Stimulated activated CD8-positive, alpha-beta memory T cell treated with anti-CD3 and anti-CD28 coated beads, Interleukin-15, amount 100 ng/mL, for 4 hours (primary cell): Measurements from ENCODE around the gene NKAIN1.
A peak's percentile ranks its signal among the peaks of the same experiment; 100 is the strongest.
"Not testable (repeated sequence)": the region's sequence is repeated elsewhere in the genome, so short reads cannot be mapped to it uniquely, and the experiment has no call there.

Source experiments
- DNase-seq, 2 donors: peaks; one replicate each; pipeline ENCODE4 v3.0.0-alpha.2; 2020; ENCODE audit warnings: low read depth in 2 of 2

NKAIN1 gene

DNA sequence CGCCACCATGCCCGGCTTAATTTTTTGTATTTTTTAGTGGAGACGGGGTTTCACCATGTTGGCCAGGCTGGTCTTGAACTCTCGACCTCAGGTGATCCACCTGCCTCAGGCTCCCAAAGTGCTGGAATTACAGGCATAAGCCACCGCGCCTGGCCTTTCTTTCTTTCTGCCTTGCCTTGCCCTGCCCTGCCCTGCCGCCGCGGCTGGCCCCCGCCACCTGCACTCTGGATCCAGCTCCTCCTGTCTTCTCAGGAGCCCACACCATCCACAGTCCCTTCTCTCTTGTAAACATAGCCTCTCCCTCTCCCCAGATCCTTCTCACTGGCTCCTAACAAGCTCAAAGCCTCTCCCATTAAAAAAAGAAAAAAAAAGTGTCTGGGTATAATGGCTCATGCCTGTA lies 44.4 kb downstream of the NKAIN1 start:
- not testable (repeated sequence) for DNase-seq

GRCh38 chr1:31193729-31194128 lies 46.0 kb downstream of the NKAIN1 start:
- no peak for DNase-seq

DNA sequence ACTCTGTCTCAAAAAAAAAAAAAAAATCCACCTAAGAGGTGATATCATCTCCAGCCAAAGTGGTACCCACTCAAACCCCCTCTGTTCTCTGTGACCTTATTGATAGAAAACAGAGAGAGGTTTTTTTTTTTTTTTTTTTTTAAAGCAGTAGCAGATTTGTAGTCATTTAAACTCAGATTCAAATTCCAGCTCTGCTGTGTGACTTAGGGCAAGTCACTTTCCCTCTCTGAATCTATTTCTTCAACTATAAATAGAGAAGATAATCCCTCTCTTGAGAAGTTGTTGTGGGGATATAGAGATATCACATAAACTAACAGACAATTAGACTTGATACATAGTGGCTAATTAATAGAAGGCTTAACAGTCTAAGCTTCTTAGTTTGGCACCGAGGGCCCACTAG lies 48.4 kb downstream of the NKAIN1 start:
- no peak for DNase-seq

DNA sequence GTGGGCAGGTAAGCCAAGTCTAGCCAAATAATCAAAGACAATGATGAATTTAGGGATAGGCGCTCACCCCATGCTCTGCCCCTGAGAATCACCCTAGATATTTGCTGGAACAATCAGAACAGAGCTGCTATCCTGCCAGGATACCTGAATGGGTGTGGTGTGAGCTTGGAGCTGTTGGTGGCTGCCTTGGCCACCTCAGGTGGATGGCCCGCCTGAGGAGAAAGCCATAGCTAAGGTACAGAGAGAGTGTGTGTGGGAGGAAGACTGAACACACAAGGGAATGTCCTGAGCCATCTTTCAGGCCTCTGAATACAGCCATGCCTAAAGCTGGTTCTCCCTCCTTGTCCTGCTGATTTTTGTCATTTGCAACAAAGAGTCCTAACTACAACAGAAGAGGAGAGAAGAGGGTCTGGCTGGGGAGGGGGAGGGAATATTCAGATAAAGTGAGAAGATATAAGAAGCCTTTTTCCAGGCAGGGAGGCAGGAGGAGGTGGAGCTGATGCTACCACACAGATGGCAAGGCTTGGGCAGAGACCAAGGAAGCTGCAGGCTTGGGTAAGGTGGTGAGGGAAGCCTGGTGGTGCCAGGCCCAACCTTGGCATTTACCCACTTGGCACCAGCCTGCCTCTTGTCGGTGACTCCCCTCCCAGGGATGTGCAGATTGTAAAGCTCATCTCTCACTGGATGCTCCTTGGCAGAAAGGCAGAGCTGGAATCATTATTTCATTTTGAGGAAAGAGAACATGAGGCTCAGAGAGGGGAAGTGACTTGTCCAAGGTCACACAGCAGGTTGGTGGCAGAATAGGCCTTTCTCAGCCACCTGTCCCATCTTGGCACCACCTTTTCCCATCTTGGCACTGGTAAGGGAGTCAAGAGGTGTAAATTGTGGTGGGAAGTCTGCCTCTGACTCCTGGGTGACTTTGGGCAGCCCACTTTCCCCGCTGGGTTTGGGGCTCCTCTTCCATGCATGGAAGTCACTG lies 49.7 kb downstream of the NKAIN1 start:
- no peak for DNase-seq

GRCh38 chr1:31183927-31184554 lies 55.6 kb downstream of the NKAIN1 start:
- no peak for DNase-seq

GRCh38 chr1:31183126-31183525 lies 56.6 kb downstream of the NKAIN1 start:
- no peak for DNase-seq

- no peak for DNase-seq
Measured at GRCh38 chr1:31182352-31182751, 57.3 kb downstream of the NKAIN1 start.

DNA sequence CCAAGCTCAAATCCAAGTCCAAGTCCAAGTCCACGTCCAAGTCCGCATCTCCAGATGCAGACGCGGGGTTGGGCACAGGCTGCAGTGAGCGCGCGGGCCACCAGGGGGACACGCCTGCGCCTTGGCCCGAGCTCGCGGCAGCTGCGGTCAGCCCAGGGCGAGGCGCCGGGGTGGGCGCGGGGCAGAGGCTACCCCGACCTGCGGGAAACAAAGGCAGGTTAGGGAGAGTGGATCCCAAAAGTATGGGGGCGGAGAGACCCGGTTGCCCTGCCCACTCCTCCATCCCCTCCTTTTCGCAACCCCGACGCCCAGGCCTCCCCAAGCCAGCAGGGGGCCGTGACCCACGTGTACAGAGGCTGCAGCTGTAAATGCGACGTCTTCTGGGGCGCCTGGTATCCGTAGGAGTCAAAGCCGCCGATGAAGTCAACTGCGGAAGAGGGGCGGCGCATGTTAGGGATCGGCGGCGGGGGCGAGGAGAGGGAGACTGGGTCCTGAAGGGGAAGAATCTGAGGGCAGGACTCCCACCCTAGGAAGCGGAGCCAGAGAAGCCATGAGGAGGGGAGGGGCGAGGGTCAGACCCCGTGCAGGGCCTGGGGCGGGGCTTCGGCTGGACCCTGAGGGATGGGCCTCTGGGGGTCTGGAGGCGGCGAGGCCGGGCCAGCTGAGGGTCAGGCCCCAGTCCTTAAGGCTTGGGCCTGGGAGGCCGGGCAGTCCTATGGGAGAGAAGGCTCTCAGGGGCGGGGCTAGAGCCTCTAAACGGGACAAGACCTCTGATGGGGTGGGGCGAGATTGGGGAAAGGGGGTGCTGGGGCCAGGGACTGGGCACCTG lies 58.0 kb downstream of the NKAIN1 start:
- DNase-seq: no peak

GRCh38 chr1:31180338-31180737 lies 59.3 kb downstream of the NKAIN1 start:
- DNase-seq: no peak

GRCh38 chr1:31176291-31176690 lies 63.4 kb downstream of the NKAIN1 start:
- DNase-seq: not testable (repeated sequence)

- DNase-seq: no peak
Measured at GRCh38 chr1:31170486-31170735, 69.3 kb downstream of the NKAIN1 start.

GRCh38 chr1:31166462-31166861 lies 73.2 kb downstream of the NKAIN1 start:
- no peak for DNase-seq

DNA sequence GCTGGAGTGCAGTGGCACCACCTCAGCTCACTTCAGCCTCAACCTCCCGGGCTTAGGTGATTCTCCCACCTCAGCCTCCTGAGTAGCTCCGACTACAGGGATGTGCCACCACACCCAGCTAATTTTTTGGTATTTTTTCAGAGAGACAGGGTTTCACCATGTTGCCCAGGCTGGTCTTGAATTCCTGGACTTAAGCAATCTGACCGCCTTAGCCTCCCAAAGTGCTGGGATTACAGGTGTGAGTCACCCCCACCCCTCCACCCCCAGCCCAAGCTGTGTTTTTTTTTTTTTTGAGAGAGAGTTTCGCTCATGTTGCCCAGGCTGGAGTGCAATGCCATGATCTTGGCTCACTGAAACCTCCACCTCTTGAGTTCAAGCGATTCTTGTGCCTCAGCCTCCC lies 75.4 kb downstream of the NKAIN1 start:
- DNase-seq: no peak

GRCh38 chr1:31163866-31164265 lies 75.8 kb downstream of the NKAIN1 start:
- no peak for DNase-seq

DNA sequence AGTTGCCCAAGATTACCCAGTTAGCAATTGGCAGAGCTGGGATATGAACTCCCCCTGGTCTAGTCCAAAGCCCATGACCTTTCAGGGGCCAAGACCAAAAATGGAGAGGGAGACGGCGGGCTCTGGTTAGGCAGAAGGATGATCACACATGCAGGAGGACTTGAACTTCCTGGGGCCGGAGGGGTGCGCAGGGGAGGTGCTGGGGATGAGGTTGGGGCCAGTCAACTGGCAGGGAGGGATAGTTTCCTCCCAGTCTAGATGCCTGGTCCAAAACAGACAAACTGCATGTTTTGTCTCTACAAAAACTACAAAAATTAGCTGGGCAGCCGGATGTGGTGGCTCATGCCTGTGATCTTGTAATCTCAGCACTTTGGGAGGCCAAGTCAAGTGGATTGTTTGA lies 78.1 kb downstream of the NKAIN1 start:
- no peak for DNase-seq

DNA sequence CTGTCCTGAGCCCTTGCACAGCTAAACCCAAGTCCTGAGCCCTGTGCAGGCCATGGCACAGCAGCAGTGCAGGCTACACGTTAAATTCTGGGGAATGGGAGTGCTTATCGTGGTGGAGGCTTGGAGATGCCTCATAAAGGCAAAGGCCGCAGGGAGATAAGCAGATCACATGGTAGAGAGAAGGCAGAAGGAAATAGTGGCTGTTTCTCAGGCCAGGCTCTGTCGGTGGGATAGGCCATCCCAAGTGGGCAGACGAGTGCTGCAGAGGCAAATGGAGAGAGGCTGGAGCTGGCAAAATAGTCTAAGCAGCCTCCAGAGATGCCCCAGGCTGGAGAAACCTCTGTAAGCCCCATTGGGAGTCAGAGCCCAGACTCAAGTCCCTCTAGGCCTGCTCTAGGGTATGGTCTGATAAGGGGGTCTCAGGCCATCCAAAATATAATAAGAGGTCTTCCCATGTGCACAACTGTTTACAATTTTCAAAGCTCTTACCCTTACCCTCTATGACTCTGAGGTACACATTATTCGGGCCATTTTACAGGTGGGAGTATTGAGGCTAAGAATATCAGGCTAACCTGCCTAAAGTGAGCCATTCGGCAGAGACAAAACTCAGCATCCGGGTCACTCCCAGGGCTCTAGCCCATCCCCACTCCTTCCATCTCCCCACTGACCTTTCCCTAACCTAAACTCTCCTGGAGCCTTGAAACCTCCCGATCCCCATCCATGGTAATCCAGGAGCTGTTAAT lies 79.6 kb downstream of the NKAIN1 start:
- DNase-seq: no peak

DNA sequence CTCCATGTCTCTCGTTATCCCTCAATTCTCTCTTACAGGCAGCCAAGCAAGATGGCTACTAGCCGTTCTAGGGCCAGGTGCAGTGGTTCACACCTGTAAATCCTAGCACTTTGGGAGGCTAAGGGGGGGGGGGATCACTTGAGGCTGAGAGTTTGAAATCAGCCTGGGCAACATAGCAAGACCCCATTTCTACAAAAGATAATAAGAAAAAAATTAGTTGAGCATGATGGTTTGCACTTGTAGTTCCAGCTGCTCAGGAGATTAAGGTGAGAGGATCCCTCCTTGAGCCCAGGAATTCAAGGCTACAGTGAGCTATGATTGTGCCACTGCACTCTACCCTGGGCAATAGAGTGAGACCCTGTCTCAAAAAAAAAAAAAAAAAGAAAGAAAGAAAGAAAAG lies 80.4 kb downstream of the NKAIN1 start:
- DNase-seq: no peak

DNA sequence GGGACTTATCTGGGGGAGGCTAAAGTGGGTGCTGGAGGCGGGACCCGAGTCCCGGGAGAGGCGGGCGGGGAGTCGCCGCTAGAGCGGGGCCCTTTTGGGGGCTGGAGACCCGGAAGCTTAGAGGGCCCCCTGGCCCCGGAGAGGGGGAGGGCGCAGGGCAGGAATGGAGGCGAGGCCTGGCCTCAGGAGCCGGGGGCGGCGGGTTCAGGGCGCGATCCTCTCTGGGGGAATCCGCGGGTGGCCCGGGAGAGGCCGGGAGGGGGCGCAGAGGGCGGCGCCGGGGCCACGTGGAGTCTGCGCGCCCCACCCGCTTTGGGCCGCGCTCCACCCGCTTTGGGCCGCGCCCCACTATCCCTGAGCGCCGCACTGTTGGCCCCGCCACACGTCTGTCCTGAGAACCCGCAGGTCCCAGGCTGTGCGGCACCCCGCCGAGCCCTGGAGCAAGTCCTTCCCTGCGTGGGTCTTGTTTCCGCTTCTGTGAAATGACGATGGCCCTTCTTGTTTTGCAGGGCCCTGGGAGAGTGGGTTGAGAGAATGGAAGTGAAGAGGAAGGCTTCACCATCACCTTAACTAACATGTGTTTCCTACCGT lies 84.4 kb downstream of the NKAIN1 start:
- DNase-seq: peak; percentile 38 to 39

DNA sequence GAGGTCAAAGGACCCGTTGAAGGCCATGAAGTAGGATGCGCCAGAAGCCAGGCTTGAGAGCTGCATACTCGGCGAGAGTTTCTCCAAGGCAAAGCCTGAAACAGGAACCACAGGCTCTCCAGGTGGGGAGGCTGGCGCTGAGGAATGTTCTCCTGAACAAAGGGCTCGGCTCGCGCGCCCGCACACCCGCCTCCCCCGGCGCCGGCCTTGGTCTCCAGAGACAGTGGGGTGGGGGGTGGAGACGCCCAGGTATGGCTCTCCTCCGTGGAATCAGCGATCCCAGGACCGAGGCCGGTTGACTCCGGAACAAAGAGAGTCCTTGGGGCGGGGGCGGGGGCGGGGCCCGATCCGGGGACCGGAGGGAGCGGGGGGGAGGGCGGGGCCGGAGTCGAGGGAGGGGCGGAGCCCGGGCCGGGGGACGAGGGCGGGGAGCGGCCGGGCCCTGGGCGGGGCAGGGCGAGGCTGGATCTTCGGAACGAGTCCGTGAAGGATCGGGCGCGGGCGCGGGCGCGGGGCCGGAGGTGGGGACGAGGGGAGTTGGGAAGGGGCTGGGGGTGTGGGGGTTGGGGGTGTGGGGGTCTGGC lies 85.0 kb downstream of the NKAIN1 start:
- peak; percentile 45 to 49 for DNase-seq

DNA sequence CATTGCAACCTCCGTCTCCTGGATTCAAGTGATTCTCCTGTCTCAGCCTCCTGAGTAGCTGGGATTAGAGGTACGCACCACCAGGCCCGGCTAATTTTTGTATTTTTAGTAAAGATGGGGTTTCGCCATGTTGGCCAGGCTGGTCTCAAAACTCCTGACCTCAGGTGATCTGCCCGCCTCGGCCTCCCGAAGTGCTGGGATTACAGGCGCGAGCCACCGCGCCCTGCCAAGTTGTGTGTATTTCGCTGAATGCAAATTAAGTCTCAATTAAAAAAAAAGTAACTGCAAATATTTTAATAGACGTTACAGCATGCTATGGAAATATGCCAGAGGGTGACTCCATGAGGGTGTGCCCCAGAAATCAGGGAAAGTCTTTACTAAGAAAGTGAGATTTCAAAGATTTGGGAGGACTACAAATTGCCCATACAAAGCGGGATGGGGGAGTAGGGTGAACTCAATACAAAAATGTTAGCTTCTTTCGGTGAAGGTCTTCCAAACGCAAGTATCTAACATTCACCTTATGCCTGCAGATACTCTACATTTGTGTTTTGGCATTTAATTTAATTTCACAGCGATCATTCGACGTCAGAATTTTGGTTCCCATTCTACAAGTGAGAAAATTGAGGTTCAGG lies 85.6 kb downstream of the NKAIN1 start:
- no peak for DNase-seq

DNA sequence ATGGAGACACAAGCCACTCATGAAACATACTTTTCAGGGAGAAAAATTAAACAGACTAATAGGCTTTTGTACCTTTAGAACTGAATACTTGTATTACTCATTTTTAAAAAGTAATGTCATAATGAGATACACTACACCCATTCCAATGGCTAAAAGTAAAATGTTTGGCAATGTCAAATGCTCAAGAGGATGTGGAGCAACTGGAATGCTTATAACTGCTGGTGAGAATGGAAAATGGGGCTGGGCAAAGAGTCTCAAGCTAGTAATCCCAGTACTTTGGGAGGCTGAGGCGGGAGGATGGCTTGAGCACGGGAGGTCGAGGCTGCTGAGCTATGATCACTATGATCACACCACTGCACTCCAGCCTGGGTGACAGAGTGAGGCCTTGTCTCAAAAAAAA lies 86.3 kb downstream of the NKAIN1 start:
- DNase-seq: no peak
